Activated CD8-positive, alpha-beta memory T cell treated with anti-CD3 and anti-CD28 coated beads for 4 hours (primary cell): Measurements from ENCODE around the gene SPESP1.

Source experiments
- DNase-seq, 2 donors: peaks; one replicate each; pipeline ENCODE4 v3.0.0-alpha.2; 2020; ENCODE audit warnings: low read depth in 2 of 2

SPESP1 gene

GRCh38 chr15:68930268-68931022, at the start of gene SPESP1:
Gene SPESP1 (plus strand): TSS chr15:68930525. CDS start chr15:68930654, 129 bp downstream.
- DNase-seq: peak; percentile 7 to 10

GRCh38 chr15:68885070-68885469, 45.3 kb upstream of the SPESP1 start:
- DNase-seq: no peak

GRCh38 chr15:68887120-68887519, 43.2 kb upstream of the SPESP1 start:
- DNase-seq: no peak

- DNase-seq: no peak
Measured at GRCh38 chr15:68887819-68888218, 42.5 kb upstream of the SPESP1 start.

GRCh38 chr15:68888419-68888818, 41.9 kb upstream of the SPESP1 start:
- no peak for DNase-seq

- no peak for DNase-seq
Measured at GRCh38 chr15:68894208-68894607, 36.1 kb upstream of the SPESP1 start.

- no peak for DNase-seq
Measured at GRCh38 chr15:68896178-68896577, 34.1 kb upstream of the SPESP1 start.

- no peak for DNase-seq
Measured at GRCh38 chr15:68897016-68897415, 33.3 kb upstream of the SPESP1 start.

- no peak for DNase-seq
Measured at GRCh38 chr15:68900027-68900426, 30.3 kb upstream of the SPESP1 start.

- DNase-seq: no peak
Measured at GRCh38 chr15:68907396-68907923, 22.9 kb upstream of the SPESP1 start.

GRCh38 chr15:68909601-68910100, 20.7 kb upstream of the SPESP1 start:
- no peak for DNase-seq

GRCh38 chr15:68910341-68910740, 20.0 kb upstream of the SPESP1 start:
- DNase-seq: no peak

GRCh38 chr15:68910816-68911215, 19.5 kb upstream of the SPESP1 start:
- DNase-seq: no peak

- DNase-seq: no peak
Measured at GRCh38 chr15:68921926-68922325, 8.4 kb upstream of the SPESP1 start.

GRCh38 chr15:68924866-68925560, 5.3 kb upstream of the SPESP1 start:
- peak; percentile 3 to 16 for DNase-seq

- no peak for DNase-seq
Measured at GRCh38 chr15:68933001-68933400, 2.7 kb downstream of the SPESP1 start.

- DNase-seq: no peak
Measured at GRCh38 chr15:68934341-68934740, 4.0 kb downstream of the SPESP1 start.

- no peak for DNase-seq
Measured at GRCh38 chr15:68935400-68935937, 5.1 kb downstream of the SPESP1 start.

GRCh38 chr15:68939501-68939900, 9.2 kb downstream of the SPESP1 start:
- DNase-seq: no peak

GRCh38 chr15:68951813-68952212, 21.5 kb downstream of the SPESP1 start:
- DNase-seq: no peak

GRCh38 chr15:68957696-68958095, 27.4 kb downstream of the SPESP1 start:
- DNase-seq: no peak

- no peak for DNase-seq
Measured at GRCh38 chr15:68958597-68958996, 28.3 kb downstream of the SPESP1 start.

GRCh38 chr15:68962465-68962864, 32.1 kb downstream of the SPESP1 start:
- no peak for DNase-seq
